Effector memory CD4-positive, alpha-beta T cell (primary cell): Measurements from ENCODE around the gene WDR82.

Experiments used
- DNase-seq, 3 donors: peaks; one replicate each; pipeline ENCODE4 v3.0.0-alpha.2; 2020
- H3K27ac ChIP-seq: 2 replicates; pipeline ENCODE4 v1.7.0; 2013; ENCODE audit warnings: mild to moderate bottlenecking, low read length, moderate library complexity; ENCODE audit not compliant: insufficient read depth, poor library complexity, severe bottlenecking
- H3K27me3 ChIP-seq: replicated peaks from 2 replicates; pipeline ENCODE4 v1.7.0; 2013; ENCODE audit warnings: mild to moderate bottlenecking, low read length; ENCODE audit not compliant: insufficient read depth, control insufficient read depth, poor library complexity, severe bottlenecking
- H3K36me3 ChIP-seq: 2 replicates; pipeline ENCODE4 v1.7.0; 2013; ENCODE audit warnings: mild to moderate bottlenecking, low read length, moderate library complexity; ENCODE audit not compliant: control insufficient read depth, insufficient read depth
- H3K4me1 ChIP-seq: 2 replicates; pipeline ENCODE4 v1.7.0; 2013; ENCODE audit warnings: low read length, mild to moderate bottlenecking; ENCODE audit not compliant: control insufficient read depth, insufficient read depth, poor library complexity, severe bottlenecking
- H3K4me3 ChIP-seq: 2 replicates; pipeline ENCODE4 v1.7.0; 2013; ENCODE audit warnings: low read length, low read depth, mild to moderate bottlenecking; ENCODE audit not compliant: insufficient read depth, poor library complexity, severe bottlenecking
- H3K9me3 ChIP-seq: 2 replicates; pipeline ENCODE4 v1.7.0; 2013; ENCODE audit warnings: mild to moderate bottlenecking, low read length, moderate library complexity; ENCODE audit not compliant: control insufficient read depth

Gene WDR82

DNA sequence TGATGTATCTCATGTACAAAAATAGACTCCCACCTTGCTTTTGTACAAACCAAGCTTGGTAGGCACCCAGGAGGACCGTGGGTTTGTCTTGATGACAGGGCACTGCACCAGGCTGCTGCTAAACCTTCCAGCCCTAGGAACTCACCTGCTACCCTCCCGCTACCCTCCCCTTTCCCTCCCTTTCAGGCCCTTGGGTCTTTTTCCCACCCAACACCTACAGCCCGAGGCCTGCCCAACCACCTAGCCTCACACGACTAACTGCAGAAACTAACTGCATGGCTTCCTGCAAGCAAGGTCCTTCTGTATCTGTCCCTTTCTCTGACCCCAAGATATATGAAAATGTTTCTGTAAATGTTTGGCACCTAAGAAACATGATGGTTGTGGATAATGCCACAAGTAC is 21.8 kb downstream of the WDR82 start:
- Histone ChIP-seq H3K4me1 (peaks cover 50% of the 10 kb centered on the region), H3K27ac (peak overlapping the region; percentile 38), H3K27me3 (no peaks in the 10 kb centered on the region), H3K4me3 (no peak overlapping the region), H3K36me3 (peaks cover 60% of the 10 kb centered on the region), H3K9me3 (no peaks in the 10 kb centered on the region)
- no peak for DNase-seq

DNA sequence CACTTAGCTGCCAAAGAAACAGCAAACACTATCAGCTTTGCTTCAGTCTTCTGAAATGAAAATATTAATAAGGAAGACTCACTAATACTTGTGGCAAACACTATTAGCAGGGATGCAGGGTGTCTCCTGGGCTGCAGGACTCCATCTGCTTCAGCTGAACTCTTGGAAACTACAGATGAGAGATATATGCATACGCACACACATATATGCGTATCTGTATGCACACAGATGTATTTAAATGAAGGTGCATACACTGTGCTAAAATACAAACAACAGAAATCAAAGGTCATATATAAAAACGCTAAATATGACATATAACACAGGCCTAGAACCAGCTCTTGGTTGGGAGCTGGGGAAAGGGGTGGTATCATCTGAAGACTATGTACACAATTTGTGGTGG is 22.3 kb downstream of the WDR82 start:
- H3K36me3 ChIP-seq, result peaks cover 62% of the 10 kb centered on the region
- H3K4me3 ChIP-seq, result no peak overlapping the region
- peak overlapping the region; percentile 44 for H3K27ac ChIP-seq
- no peaks in the 10 kb centered on the region for H3K27me3 ChIP-seq
- no peak for DNase-seq
- peaks cover 46% of the 10 kb centered on the region for H3K4me1 ChIP-seq
- H3K9me3 ChIP-seq, result no peaks in the 10 kb centered on the region

DNA sequence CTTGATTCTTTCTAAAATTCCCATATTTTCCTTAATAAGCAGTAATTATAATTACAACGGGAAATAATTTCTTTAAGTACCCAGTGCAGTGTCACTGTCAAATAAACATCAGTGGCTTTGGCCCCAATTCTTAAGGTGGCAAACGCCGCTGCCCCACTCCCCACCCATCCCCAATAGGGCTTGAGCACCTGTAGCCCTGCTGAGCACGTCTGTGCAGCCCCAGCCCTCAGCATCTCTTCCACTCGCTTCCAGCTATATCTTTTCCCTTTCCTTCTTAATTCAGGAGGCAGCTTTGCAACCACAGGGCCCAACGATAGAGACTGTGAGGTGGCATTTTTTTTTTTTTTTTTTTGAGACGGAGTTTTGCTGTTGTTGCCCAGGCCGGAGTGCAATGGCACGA is 23.8 kb downstream of the WDR82 start:
- Histone ChIP-seq H3K4me1 (peaks cover 54% of the 10 kb centered on the region), H3K9me3 (no peaks in the 10 kb centered on the region), H3K4me3 (no peak overlapping the region), H3K36me3 (peaks cover 54% of the 10 kb centered on the region), H3K27me3 (no peaks in the 10 kb centered on the region), H3K27ac (peak overlapping the region; percentile 85)
- no peak for DNase-seq

DNA sequence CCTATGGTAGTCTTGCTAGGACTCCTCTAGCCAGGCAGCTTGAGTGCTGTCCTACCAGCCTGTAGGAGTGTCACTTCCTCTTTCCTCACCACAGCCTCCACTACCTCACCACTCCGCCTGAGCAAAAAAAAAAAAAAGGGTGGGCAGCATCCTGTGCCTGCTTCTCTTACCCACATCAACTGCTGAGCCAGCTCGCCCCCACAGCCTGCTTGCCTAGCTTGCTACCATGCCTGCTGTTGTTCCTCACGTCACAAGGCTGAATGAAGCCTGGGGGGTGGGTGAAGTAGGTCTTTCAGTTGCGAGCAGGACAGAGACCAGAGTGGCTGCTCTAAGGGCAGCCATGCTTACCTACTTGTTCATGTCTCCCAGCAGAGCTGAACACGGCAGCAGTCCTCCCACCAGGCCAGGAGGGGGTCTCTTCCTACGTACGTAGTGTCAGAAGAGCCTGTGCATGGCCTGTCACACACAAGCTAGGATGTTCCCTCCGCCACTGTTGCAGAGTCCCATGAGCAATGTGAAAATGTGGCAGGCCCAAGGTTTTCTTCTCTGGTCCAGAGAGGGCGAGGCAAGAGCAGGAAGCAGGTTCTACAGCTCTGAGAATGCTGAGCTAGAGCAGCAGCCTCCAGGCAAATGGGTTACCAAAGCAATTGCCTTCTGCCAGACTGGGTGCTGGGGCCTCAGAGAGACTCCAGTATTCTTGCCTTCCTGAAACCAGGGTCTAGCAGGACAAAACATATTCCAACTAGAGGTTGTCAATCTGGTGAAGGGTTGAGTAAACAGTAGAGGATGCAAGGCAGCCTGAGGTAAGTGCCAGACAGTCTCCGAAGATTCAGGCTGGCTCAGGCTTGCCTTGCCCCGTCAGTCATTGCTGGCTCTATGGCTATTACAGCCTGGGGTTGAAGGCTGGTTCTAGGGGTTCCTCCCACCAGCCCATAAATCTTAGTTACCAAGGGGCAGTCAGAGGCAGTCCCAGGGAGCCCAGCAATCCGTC is 24.8 kb downstream of the WDR82 start:
- DNase-seq, result peak; percentile 74 to 85 (median 74)
- Histone ChIP-seq H3K36me3 (peaks cover 52% of the 10 kb centered on the region), H3K4me1 (peaks cover 63% of the 10 kb centered on the region), H3K27me3 (no peaks in the 10 kb centered on the region), H3K4me3 (peak overlapping the region; percentile 29), H3K27ac (peak overlapping the region; percentile 85), H3K9me3 (no peaks in the 10 kb centered on the region)

DNA sequence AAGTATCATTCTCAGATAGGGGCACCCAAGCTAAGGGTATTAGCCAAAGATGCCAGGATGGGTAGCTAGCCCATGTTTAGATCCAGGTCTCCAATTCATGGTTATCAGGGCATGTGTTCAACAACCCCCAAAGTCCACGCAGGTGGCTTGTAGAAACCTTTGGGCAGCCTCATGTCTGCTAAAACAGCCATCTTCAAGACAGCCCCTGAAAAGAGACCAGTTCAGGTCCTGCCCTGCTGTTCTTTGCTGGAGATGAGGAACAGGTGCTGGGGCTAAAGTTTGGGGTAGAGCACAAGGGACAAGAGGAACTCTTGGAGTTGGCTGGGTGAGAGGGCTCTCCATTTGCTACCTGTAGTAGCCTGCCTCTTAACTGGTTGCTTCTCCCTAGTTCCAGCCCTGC is 28.3 kb downstream of the WDR82 start:
- Histone ChIP-seq H3K27ac (peak overlapping the region; percentile 54), H3K27me3 (no peaks in the 10 kb centered on the region), H3K9me3 (no peaks in the 10 kb centered on the region), H3K4me3 (no peak overlapping the region), H3K36me3 (peaks cover 25% of the 10 kb centered on the region), H3K4me1 (peaks cover 80% of the 10 kb centered on the region)
- no peak for DNase-seq

DNA sequence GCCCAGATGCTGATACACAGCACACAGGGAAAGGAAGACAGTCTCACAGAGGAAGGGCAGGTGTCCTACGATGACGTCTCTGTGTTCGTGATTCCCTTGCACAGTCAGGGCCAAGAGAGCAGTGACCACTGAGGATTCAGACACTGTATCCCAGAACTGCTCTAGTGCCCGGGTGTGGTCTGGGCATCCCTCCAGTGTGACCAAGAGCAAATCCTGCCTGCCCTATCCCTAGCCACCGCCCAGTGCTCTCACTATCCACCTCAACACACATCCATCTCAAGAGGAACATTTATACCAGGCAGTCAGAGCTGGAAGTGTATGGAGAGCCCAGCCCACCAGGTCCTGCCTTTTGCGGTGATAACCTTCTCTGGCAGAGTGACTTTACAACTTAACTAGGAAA is 28.8 kb downstream of the WDR82 start:
- peaks cover 22% of the 10 kb centered on the region for H3K36me3 ChIP-seq
- no peaks in the 10 kb centered on the region for H3K9me3 ChIP-seq
- H3K27ac ChIP-seq, result peak overlapping the region; percentile 54
- H3K4me3 ChIP-seq, result no peak overlapping the region
- H3K4me1 ChIP-seq, result peaks cover 81% of the 10 kb centered on the region
- DNase-seq, result no peak
- no peaks in the 10 kb centered on the region for H3K27me3 ChIP-seq

DNA sequence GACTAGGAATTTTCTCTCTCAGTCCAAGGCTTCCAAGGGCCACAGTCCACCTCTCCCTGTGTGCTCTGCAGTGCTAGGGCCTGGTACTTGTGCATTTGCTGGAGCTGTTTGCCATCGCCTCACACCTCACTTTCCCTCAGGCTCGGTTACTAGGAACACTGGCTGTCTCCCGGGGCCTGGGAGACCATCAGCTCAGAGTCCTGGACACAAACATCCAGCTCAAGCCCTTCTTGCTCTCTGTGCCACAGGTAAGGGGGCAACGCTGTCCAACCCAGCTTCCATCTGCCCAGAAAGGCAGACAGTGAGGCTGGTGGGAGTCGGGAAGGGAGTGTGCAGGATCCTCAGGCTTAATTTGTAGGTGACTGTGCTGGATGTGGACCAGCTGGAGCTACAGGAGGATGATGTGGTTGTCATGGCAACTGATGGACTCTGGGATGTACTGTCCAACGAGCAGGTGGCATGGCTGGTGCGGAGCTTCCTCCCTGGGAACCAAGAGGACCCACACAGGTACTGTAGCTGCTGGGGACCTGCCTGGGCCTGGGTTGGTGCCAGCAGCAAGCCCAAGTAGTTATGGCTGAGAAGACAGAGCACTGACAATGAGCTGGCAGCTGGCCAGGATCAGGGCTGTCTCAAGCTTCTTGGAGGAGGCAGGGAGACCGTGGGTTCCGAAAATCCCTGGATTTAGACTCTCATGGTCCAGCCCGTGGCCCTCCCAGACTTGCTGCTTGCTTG is 29.5 kb downstream of the WDR82 start:
- peaks cover 22% of the 10 kb centered on the region for H3K36me3 ChIP-seq
- peak overlapping the region; percentile 45 for H3K27ac ChIP-seq
- H3K27me3 ChIP-seq, result no peaks in the 10 kb centered on the region
- no peak for DNase-seq
- H3K4me1 ChIP-seq, result peaks cover 81% of the 10 kb centered on the region
- no peaks in the 10 kb centered on the region for H3K9me3 ChIP-seq
- H3K4me3 ChIP-seq, result no peak overlapping the region

DNA sequence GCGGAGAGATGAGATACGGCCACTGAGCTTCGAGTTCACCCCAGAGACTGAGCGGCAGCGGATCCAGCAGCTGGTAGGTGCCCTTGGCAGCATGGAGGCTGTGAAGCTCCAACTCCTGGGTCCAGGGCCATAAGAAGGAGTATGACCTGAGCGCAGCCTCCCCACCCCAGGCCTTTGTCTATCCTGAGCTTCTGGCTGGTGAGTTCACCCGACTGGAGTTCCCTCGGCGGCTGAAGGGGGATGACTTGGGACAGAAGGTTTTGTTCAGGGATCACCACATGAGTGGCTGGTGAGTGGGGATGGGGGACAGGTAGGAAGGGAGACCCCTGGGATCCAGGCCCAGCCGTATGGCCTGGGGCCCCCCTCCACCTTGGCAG is 30.3 kb downstream of the WDR82 start:
- peaks cover 22% of the 10 kb centered on the region for H3K36me3 ChIP-seq

DNA sequence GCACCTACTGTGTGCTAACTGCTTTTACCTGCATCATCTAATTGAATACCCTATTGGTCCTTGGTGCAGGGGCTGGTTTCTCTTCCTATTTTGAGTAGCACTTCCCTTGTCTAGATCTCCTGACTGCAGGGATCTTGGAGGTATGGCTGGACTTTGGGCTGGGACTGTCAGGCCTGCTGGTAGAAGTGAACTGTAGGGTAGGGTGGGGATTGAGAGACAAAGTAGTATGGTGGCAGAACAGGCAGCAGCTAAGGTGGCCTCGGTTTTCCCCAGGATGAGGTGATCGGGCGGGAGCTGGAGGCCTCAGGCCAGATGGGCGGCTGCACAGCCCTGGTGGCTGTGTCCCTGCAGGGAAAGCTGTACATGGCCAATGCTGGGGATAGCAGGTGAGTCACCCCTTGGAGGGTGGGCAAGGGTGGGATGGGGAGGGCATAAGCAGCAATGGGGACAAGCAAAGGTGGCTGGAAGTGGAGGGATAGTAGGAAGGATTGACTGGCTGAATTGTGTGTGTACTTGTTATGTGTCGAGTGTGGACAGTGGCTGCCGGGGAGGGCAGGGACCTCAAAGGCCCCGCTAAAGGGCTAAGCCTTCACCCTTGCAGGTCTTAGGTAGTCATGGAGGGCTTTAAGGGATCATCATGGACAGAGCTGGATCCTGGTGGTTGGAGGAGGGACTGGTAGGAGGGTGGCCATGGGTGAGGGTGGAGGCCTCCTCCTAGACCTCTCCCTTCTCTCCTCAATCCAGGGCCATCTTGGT is 30.9 kb downstream of the WDR82 start:
- DNase-seq, result no peak
- Histone ChIP-seq H3K4me3 (no peak overlapping the region), H3K36me3 (peaks cover 22% of the 10 kb centered on the region), H3K9me3 (no peaks in the 10 kb centered on the region), H3K27me3 (no peaks in the 10 kb centered on the region), H3K4me1 (peaks cover 72% of the 10 kb centered on the region), H3K27ac (peak overlapping the region; percentile 92)

More for the DNA sequence above, 30.3 kb downstream of the WDR82 start:
- Histone ChIP-seq H3K27me3 (no peaks in the 10 kb centered on the region), H3K4me3 (no peak overlapping the region), H3K27ac (peak overlapping the region; percentile 45), H3K9me3 (no peaks in the 10 kb centered on the region), H3K4me1 (peaks cover 77% of the 10 kb centered on the region)
- no peak for DNase-seq
